ENCODE measurements around the gene C2orf69. TPM values are rescaled to one million over a fixed set of nuclear protein-coding genes. Genes with fewer than 3 reads are reported as not detected.

The C2orf69 gene
- total and polyA plus RNA-seq, 2 of the 8 experiments (the other 6 are each of a cell fraction or from before 2014, with no cell fraction given), result 3.9 to 32.0 TPM

DNA sequence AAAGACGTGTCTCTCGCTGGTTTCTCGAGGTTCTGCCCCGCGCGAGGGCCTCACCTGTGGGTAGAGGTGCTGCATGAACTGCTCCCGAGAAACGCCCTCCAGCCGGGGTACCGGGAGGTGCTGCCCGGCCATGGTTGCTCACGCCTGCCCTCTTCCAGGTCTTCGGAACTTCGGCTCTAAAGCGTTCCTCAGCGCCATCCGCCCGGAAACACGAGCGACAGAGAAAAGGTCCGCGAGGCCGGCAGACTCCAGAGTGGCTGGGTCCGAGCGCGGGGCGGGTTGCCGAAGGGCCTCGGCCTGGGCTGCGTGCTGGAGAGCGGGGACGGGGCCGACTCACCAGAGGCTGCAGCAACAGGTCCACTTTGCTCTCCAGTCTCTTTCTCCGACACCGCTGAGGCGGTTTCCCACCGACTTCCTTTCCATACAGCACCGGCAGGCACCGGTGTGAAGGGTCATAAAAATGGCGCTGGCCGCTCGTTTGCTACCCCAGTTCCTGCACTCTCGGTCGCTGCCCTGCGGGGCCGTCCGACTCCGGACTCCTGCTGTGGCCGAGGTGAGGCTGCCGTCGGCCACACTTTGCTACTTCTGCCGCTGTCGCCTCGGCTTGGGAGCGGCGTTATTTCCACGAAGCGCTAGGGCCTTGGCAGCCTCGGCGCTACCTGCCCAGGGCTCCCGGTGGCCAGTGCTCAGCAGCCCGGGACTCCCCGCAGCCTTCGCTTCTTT, 44.4 kb downstream of the C2orf69 start, which contains the start of the genes MAIP1 and TYW5:
Gene MAIP1, plus strand, starts transcription at position 244 of the 723 bp plus-strand sequence. Its CDS starts 217 bp downstream, at position 461.
Gene TYW5, minus strand, starts transcription at position 153 of the 723 bp plus-strand sequence. Its CDS starts 21 bp downstream, at position 132.
- peak within 1 kb of the TSS; percentile 85 to 99 (median 92) for H3K4me3 ChIP-seq (ENCODE audit: extremely low read depth in 1 of 4, insufficient read depth in 2 of 4, low read depth in 3 of 4, low read length in 4 of 4)
- peak within 1 kb of the TSS; percentile 80 to 97 (median 96) for H3K9ac ChIP-seq (replicated peaks in 1 of 4; ENCODE audit: extremely low read depth in 1 of 4, low read depth in 3 of 4, low read length in 3 of 4)
- peak within 1 kb of the TSS; percentile 94 for H2BK5ac ChIP-seq (ENCODE audit: low read depth, low read length)
- H3K23me2 ChIP-seq (ENCODE audit: low read depth, low read length), result peaks cover 3% of the 10 kb centered on the region
- 0 out of 2 replicates have a peak within 1 kb of the TSS, but pooled peaks have one; percentile 32 for H2BK20ac ChIP-seq (ENCODE audit: low read length)
- peak within 1 kb of the TSS; percentile 29; the same call in 1 of the 2 replicates for H2BK12ac ChIP-seq (ENCODE audit: low read depth, low read length)
- H3K4me2 ChIP-seq (ENCODE audit: insufficient read depth in 1 of 2, low read depth in 2 of 2, low read length in 2 of 2), result peak within 1 kb of the TSS; percentile 75 to 77
- H2BK15ac ChIP-seq (ENCODE audit: low read length), result no peak within 1 kb of the TSS; the same call in 1 of the 2 replicates
- no peak within 1 kb of the TSS for H2AK5ac ChIP-seq (ENCODE audit: low read depth, low read length)
- peak within 1 kb of the TSS; percentile 96 for H4K91ac ChIP-seq (replicated peaks; ENCODE audit: insufficient read length, low read length)
- H3K14ac ChIP-seq (ENCODE audit: insufficient read length), result no peak within 1 kb of the TSS
- H3K18ac ChIP-seq (ENCODE audit: extremely low read depth, low read length), result peak within 1 kb of the TSS; percentile 98
- H4K8ac ChIP-seq (ENCODE audit: extremely low read depth, insufficient read depth, low read length), result peak within 1 kb of the TSS; percentile 100
- H3K79me1 ChIP-seq (ENCODE audit: low read depth, low read length), result peaks cover 4% of the 10 kb centered on the region
- POLR2A ChIA-PET (ENCODE audit: partially characterized antibody), result interaction anchor here (0.6 to 2.1 kb wide), 15 partner anchors 8 to 934 kb away, joined by 3 to 10 read pairs (median 3); partner anchors contain the start of genes C2orf69, CLK1, NIF3L1 and PPIL3
- peaks cover 0 to 7% (median 1%) of the 10 kb centered on the region in 4 experiments; a peak in 4 of 7 replicates for H3K4me1 ChIP-seq (replicated peaks in 1 of 4; ENCODE audit: control insufficient read depth in 3 of 4, insufficient read depth in 4 of 4, low read length in 3 of 4)
- H4K5ac ChIP-seq (ENCODE audit: insufficient read length, low read depth, low read length), result peak within 1 kb of the TSS; percentile 98
- H2AFZ ChIP-seq (ENCODE audit: low read length), result peak within 1 kb of the TSS; percentile 83
- peaks cover 2 to 38% (median 6%) of the 10 kb centered on the region in 4 experiments; a peak in 5 of 8 replicates for H3K36me3 ChIP-seq (ENCODE audit: control insufficient read depth in 2 of 4, insufficient read depth in 4 of 4, low read length in 3 of 4)
- FAIRE-seq, result no peak
- H4K20me1 ChIP-seq (replicated peaks in 1 of 2; ENCODE audit: control insufficient read depth in 1 of 2, insufficient read depth in 2 of 2, low read length in 2 of 2), result peaks cover 2 to 3% of the 10 kb centered on the region in 2 experiments
- 2% methylated on average over 54 of the region's 64 CpGs; no CpG with 5 or more reads in 1 of the 2 experiments for WGBS, 2 experiments (ENCODE audit: extremely low coverage in 1 of 2, insufficient coverage in 1 of 2, insufficient read length in 1 of 2, insufficient replicate concordance in 2 of 2, low coverage in 1 of 2, low lambda C conversion rate in 2 of 2, missing lambda C conversion rate in 1 of 2)
- peaks cover 17 to 75% of the 10 kb centered on the region in 2 experiments for H3K79me2 ChIP-seq (ENCODE audit: control insufficient read depth in 1 of 2, insufficient read depth in 2 of 2, low read length in 2 of 2)
- H3K23ac ChIP-seq (ENCODE audit: insufficient read length), result no peak within 1 kb of the TSS
- peak within 1 kb of the TSS; percentile 94 for H3K56ac ChIP-seq (replicated peaks; ENCODE audit: insufficient read length, low read depth, low read length)
- H3K27me3 ChIP-seq (replicated peaks in 1 of 4; ENCODE audit: control insufficient read depth in 3 of 4, extremely low read depth in 1 of 4, insufficient read depth in 3 of 4, low read length in 3 of 4), result no peaks in the 10 kb centered on the region
- peak within 1 kb of the TSS; percentile 99 for H3K27ac ChIP-seq (ENCODE audit: low read depth, low read length)
- CTCF ChIA-PET (ENCODE audit: partially characterized antibody), result interaction anchor here (1.0 kb wide), 1 partner anchor 32 kb away, joined by 3 read pairs; no protein-coding TSS in a partner anchor
- peak within 1 kb of the TSS; percentile 99 for H3K4ac ChIP-seq (replicated peaks; ENCODE audit: insufficient read length, low read depth, low read length)
- H3K9me3 ChIP-seq (ENCODE audit: insufficient read depth in 2 of 2, low read depth in 1 of 2, low read length in 1 of 2), result no peaks in the 10 kb centered on the region
- peak within 1 kb of the TSS; percentile 54 for H2BK120ac ChIP-seq (replicated peaks; ENCODE audit: low read depth, low read length)
- DNase-seq (ENCODE audit: low read depth in 1 of 2, low spot score in 2 of 2), result peak; percentile 44 to 89
- TF ChIP-seq, protein P1, sequence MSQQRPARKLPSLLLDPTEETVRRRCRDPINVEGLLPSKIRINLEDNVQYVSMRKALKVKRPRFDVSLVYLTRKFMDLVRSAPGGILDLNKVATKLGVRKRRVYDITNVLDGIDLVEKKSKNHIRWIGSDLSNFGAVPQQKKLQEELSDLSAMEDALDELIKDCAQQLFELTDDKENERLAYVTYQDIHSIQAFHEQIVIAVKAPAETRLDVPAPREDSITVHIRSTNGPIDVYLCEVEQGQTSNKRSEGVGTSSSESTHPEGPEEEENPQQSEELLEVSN (IDR thresholded peaks at IDR 0.05), result 0 out of 2 replicates have a peak, but pooled peaks have one; percentile 24
- TF ChIP-seq PHF8 (conservative IDR thresholded peaks at IDR 0.05; ENCODE audit: low read depth, low read length), result peak; percentile 94
- no peak; the same call in 1 of the 2 replicates for TF ChIP-seq SIX5 (IDR thresholded peaks at IDR 0.05; ENCODE audit: low read depth, low read length)
- no peak for TF ChIP-seq SP2 (IDR thresholded peaks at IDR 0.05; ENCODE audit: low read length)
- TF ChIP-seq, protein P2, sequence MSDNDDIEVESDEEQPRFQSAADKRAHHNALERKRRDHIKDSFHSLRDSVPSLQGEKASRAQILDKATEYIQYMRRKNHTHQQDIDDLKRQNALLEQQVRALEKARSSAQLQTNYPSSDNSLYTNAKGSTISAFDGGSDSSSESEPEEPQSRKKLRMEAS (IDR thresholded peaks at IDR 0.05), result no peak; the same call in 1 of the 2 replicates
- peak; percentile 100 for TF ChIP-seq ASH2L (IDR thresholded peaks at IDR 0.05; ENCODE audit: low read length)
- peak; percentile 14 for TF ChIP-seq NANOG (IDR thresholded peaks at IDR 0.05; ENCODE audit: insufficient read depth, low read depth, low read length, poor library complexity, severe bottlenecking)
- TF ChIP-seq GABPA (IDR thresholded peaks at IDR 0.05; ENCODE audit: borderline replicate concordance, insufficient read depth, low read length), result peak; percentile 85
- peak; percentile 66; the same call in 1 of the 2 replicates for TF ChIP-seq BACH1 (IDR thresholded peaks at IDR 0.05; ENCODE audit: low read length)
- peak; percentile 97 for TF ChIP-seq POLR2AphosphoS5 (IDR thresholded peaks at IDR 0.05; ENCODE audit: low read depth, low read length)

Measured in H1 (cell line).